Measurements from ENCODE around the gene GIPC1. TPM values are rescaled to one million over a fixed set of nuclear protein-coding genes. Genes with fewer than 3 reads are reported as not detected.
A peak's percentile ranks its signal among the peaks of the same experiment; 100 is the strongest.

The GIPC1 gene
- 10 to 100 TPM; 68.6 to 72.6 TPM for total RNA-seq
- 60.1 TPM for polyA plus RNA-seq (2013, experiment 1 of 2)
- 55.9 TPM for polyA plus RNA-seq (2013, experiment 2 of 2)
- long read RNA-seq, experiment 1, transcript GIPC1-205 (8 exons, 1,386 nt), result minor isoform, 7 of 42 reads
- long read RNA-seq, experiment 1, transcript GIPC1-203 (9 exons, 1,926 nt), result major isoform, 8 of 42 reads
- long read RNA-seq, experiment 1, partial matches to known transcripts, result 12 of 42 reads
- long read RNA-seq, experiment 1, other reads (novel, unspliced or antisense), result 10 of 42 reads
- long read RNA-seq, experiment 2, transcript GIPC1-213 (7 exons, 1,068 nt), result minor isoform, 9 of 198 reads
- long read RNA-seq, experiment 2, transcript GIPC1-203 (9 exons, 1,926 nt), result major isoform, 78 of 198 reads
- long read RNA-seq, experiment 2, transcript GIPC1-205 (8 exons, 1,386 nt), result minor isoform, 72 of 198 reads
- long read RNA-seq, experiment 2, transcript GIPC1-202 (6 exons, 1,483 nt), result minor isoform, 9 of 198 reads
- long read RNA-seq, experiment 2, partial matches to known transcripts, result 9 of 198 reads
- long read RNA-seq, experiment 2, other reads (novel, unspliced or antisense), result 16 of 198 reads
- long read RNA-seq, experiment 3, partial matches to known transcripts, result 4 of 8 reads
- long read RNA-seq, experiment 3, other reads (novel, unspliced or antisense), result 2 of 8 reads
- long read RNA-seq, experiment 4, transcript GIPC1-203 (9 exons, 1,926 nt), result major isoform, 5 of 14 reads
- long read RNA-seq, experiment 4, partial matches to known transcripts, result 5 of 14 reads
- long read RNA-seq, experiment 4, other reads (novel, unspliced or antisense), result 1 of 14 reads

- Histone ChIP-seq H3K9me3 (ENCODE audit: control insufficient read depth, low read length) (no peaks in the 10 kb centered on the region), H3K4me1 (ENCODE audit: control insufficient read depth, insufficient read depth, low read length) (peaks cover 3% of the 10 kb centered on the region), H3K4me3 (ENCODE audit: low read length) (peak within 1 kb of the TSS; percentile 96), H3K27ac (ENCODE audit: low read depth, low read length) (no peak within 1 kb of the TSS), H3K9ac (ENCODE audit: extremely low read depth, low read length, poor library complexity, severe bottlenecking) (peak within 1 kb of the TSS; percentile 29), H3K36me3 (ENCODE audit: control insufficient read depth, insufficient read depth, low read length) (peaks cover 6% of the 10 kb centered on the region), H3K27me3 (ENCODE audit: control insufficient read depth, insufficient read depth, low read length, poor library complexity, severe bottlenecking) (no peaks in the 10 kb centered on the region)
- TF ChIP-seq CTCF (conservative IDR thresholded peaks at IDR 0.05), result no peak
- peak; percentile 99 for DNase-seq
- peaks cover 18% of the 10 kb centered on the region for H3K36me3 Mint-ChIP-seq (ENCODE audit: low read depth)
- H3K4me3 Mint-ChIP-seq, result peak within 1 kb of the TSS; percentile 77
- H3K4me1 Mint-ChIP-seq, result peaks cover 2% of the 10 kb centered on the region
- no peaks in the 10 kb centered on the region for H3K9me3 Mint-ChIP-seq
- peak within 1 kb of the TSS; percentile 76 for H3K27ac Mint-ChIP-seq
- H3K27me3 Mint-ChIP-seq (ENCODE audit: insufficient read depth), result no peaks in the 10 kb centered on the region
- WGBS, 2 experiments (ENCODE audit: insufficient coverage in 1 of 2, insufficient read length in 1 of 2), result 10 to 33% methylated on average over 16 to 71 of the region's 71 CpGs
Measured at GRCh38 chr19:14496029-14496833, at the start of gene GIPC1. GIPC1 (minus strand) TSS chr19:14496127; CDS start chr19:14482976, 13,151 bp downstream.

GRCh38 chr19:14545716-14546082, 49.8 kb upstream of the GIPC1 start:
- H3K36me3 Mint-ChIP-seq (ENCODE audit: low read depth), result peaks cover 14% of the 10 kb centered on the region
- H3K4me3 Mint-ChIP-seq, result no peak overlapping the region
- Histone ChIP-seq H3K4me3 (ENCODE audit: low read length) (no peak overlapping the region), H3K27me3 (ENCODE audit: control insufficient read depth, insufficient read depth, low read length, poor library complexity, severe bottlenecking) (no peaks in the 10 kb centered on the region), H3K36me3 (ENCODE audit: control insufficient read depth, insufficient read depth, low read length) (peaks cover 5% of the 10 kb centered on the region), H3K27ac (ENCODE audit: low read depth, low read length) (no peak overlapping the region), H3K9me3 (ENCODE audit: control insufficient read depth, low read length) (no peaks in the 10 kb centered on the region), H3K9ac (ENCODE audit: extremely low read depth, low read length, poor library complexity, severe bottlenecking) (no peak overlapping the region), H3K4me1 (ENCODE audit: control insufficient read depth, insufficient read depth, low read length) (peaks cover 4% of the 10 kb centered on the region)
- no peak for TF ChIP-seq CTCF (conservative IDR thresholded peaks at IDR 0.05)
- H3K9me3 Mint-ChIP-seq, result no peaks in the 10 kb centered on the region
- DNase-seq, result no peak
- H3K27ac Mint-ChIP-seq, result no peak overlapping the region
- H3K4me1 Mint-ChIP-seq, result peaks cover 17% of the 10 kb centered on the region
- no peaks in the 10 kb centered on the region for H3K27me3 Mint-ChIP-seq (ENCODE audit: insufficient read depth)
- WGBS, 2 experiments (ENCODE audit: insufficient coverage in 1 of 2, insufficient read length in 1 of 2), result 90 to 91% methylated on average over 3 to 9 of the region's 9 CpGs
